NCI-H524 treated with DMSO at 0.1 percent for 48 hours (cell line): ENCODE measurements around the gene CIAO1.
"Not testable (repeated sequence)": the region's sequence is repeated elsewhere in the genome, so short reads cannot be mapped to it uniquely, and the experiment has no call there.

Source experiments
- DNase-seq: peaks from one replicate; lab custom pipeline; 2025; lab: John Stamatoyannopoulos, UW

The CIAO1 gene

GRCh38 chr2:96265840-96266679, at the start of gene CIAO1, which contains the start of gene TMEM127:
TSS of gene CIAO1 (plus strand) at chr2:96266225. CDS start at chr2:96266351, 126 bp downstream.
TSS of gene TMEM127 (minus strand) at chr2:96265997. CDS start at chr2:96265381, 616 bp downstream.
- DNase-seq = peak; percentile 93

DNA sequence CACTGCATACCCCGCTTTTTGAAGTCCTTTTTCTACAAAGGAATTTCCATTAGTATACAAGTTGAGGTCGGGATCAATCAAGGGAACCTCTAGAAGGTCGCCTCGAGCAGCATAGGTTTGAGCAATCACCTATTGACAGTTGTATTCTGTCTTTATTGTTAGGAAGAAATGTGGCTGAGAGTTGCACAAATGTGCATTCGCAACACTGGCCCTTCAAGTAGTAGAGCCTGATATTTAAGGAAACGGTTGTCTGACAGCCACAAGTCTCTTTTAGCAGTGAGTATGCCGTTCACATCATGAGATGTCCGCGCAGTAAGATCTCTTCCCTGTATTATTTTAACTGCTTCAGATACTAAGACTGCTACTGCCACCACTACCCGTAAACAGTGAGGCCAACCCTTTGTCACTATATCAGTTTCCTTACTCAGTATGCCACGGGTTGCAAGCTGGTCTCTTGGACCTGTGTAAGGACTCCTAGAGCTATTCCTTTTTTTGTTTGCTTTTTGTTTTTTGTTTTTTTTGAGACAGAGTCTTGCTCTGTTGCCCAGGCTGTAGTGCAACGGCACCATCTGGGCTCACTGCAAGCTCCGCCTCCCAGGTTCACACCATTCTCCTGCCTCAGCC, 47.4 kb upstream of the CIAO1 start:
- DNase-seq = no peak

DNA sequence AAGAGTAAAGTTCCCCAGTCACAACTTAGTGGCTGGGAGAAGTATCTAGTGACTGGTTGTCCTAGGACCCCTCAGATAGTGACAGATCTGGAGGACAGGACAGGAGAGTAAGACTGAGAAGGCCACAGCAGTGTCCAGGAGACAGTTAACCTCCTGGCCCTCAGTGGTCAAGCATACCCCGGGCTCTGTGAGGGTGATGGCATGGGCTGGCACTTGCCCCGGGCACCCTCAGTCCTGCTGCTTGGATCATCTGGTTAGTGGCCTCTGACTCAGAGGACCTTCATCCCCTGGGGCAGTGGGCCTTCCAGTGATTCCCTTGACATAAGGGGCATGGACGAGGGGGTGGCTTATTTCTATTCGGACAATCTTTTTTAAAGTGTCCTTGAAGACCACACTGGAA, 46.1 kb upstream of the CIAO1 start:
- DNase-seq = not testable (repeated sequence)

GRCh38 chr2:96221106-96221505, 44.9 kb upstream of the CIAO1 start:
- DNase-seq = not testable (repeated sequence)

GRCh38 chr2:96225016-96225533, 41.0 kb upstream of the CIAO1 start:
- DNase-seq = no peak

DNA sequence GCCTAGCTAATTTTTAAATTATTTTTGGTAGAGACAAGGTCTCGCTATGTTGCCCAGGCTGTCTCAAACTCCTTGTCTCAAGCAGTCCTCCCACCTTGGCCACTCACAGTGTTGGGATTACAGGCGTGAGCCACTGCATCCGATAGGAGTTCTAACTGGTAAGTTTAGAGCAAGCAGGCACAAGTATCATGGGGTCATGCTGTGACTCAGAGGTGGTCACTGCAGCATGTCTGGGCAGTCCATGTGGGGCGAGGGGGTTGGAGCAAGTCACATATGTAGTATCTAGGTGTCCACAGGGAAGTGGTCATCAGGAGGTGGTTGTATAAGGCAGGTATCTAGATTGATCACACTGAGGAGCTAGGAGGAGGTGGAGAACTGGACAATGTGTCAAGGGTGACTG, 34.7 kb upstream of the CIAO1 start:
- DNase-seq = no peak

DNA sequence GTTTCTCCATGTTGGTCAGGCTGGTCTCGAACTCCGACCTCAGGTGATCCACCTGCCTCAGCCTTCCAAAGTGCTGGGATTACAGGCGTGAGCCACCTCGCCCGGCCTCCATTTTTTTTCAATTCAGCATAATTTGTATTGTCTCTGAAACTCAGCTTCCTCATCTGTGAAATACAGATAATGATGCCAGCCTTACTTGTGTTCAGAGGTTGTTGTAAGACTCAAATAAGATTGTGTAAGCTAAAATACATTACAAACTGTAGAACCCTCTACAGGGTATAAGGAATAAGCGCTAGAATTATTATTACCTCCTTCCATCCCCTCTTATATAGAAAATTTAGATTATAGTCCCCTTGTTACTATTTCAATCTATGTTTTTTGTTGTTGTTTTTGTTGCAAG, 32.6 kb upstream of the CIAO1 start:
- DNase-seq = no peak

DNA sequence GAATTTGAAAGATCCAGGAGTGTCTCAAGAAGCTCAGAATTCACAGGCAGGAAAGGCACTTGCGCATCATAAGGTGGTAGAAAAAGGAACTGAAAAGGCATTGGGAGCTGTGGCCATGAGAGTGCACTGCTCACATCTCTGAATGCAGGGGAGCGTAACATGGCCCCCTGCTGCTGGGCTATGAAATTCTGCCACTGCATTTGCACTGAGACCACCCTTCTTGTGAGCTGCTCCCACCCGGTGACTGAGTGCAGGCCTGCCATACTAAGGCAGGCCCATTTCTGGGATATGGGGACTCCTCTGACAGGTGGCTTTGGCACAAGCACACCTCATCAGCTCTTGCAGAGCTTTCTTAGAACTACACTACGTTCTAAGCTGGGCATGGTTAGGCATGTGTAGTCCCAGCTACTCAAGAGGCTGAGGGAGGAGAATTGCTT, 32.1 kb upstream of the CIAO1 start:
- no peak for DNase-seq

- no peak for DNase-seq
Measured at GRCh38 chr2:96236882-96237281, 29.1 kb upstream of the CIAO1 start.

DNA sequence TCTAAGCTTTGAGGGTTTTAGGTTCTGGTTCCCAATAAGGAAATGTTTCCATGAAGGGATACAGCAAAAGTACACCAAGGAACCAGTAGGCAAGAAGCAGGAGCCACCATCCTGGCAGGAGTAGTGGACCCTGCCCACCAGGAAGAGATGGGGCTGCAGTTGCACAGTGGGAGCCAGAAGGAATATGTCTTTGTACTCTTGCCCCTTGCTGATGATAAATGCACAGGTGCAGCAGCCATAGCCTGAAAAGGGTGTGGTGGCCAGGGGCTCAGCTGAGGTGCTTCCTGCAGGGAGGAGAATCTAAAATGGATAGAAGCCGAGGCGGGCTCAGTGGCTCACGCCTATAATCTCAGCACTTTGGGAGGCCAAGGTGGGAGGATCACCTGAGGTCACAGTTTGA, 27.8 kb upstream of the CIAO1 start:
- no peak for DNase-seq

GRCh38 chr2:96239091-96239490, 26.9 kb upstream of the CIAO1 start:
- no peak for DNase-seq

DNA sequence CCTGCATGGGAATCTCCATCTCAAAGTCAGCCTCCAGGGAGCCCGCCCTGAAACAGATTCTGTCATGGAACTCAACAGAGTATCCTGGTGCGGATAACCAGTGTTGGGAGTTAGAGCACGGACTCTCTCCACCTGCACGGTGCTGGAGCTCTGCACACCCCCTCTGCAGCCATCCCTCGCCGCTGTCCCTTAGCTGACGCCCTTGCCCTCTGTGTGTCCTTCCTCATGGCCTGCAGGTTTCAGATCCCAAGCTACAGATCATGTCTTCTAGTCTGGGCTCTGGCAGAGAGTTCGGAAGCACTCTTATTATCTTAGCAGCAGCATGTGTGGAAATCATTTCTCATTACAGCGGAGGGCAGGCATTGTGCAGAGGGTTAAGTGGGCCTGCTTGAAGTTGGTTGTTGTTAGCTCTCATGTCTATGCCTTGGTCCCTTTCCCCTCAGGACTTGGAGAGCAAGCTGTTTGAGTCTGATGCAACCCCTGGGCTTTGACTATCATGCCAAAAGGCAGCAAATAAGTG, 26.2 kb upstream of the CIAO1 start:
- no peak for DNase-seq

GRCh38 chr2:96240341-96241038, 25.5 kb upstream of the CIAO1 start:
- no peak for DNase-seq

GRCh38 chr2:96241227-96241626, 24.8 kb upstream of the CIAO1 start:
- DNase-seq = no peak

DNA sequence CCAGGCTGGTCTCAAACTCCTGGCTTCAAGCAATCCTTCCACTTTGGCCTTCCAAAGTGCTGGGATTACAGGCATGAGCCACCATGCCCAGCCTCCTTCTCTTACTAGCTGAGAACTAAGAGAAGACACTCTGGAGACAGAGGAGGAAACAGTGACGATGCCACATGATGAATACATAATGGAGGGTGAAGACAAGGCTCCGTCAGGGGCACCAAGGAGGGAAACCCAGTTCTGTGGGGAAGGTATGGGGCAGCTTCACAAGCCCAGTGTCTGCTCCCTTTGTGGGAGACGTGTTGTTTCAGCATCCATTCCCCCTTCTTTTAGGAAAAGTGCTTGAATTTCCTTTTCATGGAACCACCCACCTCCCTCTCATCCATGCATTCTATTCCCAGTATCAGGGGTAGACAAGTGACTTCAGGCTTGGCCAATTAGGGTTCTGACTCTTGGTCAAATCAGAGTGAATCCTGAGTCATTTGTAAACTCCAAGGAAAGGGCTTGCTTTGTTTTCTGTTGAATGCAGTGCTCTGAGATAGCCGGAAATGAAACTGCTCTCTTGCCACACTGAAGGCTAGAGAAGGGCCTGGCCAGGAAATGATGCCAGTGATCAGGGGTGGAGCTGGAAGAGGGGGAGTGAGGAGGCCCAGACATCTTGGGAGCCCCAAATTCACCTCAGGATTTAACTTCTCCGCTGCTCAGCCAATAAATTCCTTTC, 24.0 kb upstream of the CIAO1 start:
- DNase-seq = no peak

- no peak for DNase-seq
Measured at GRCh38 chr2:96243843-96244242, 22.2 kb upstream of the CIAO1 start.

GRCh38 chr2:96245609-96246390, 20.2 kb upstream of the CIAO1 start:
- no peak for DNase-seq

DNA sequence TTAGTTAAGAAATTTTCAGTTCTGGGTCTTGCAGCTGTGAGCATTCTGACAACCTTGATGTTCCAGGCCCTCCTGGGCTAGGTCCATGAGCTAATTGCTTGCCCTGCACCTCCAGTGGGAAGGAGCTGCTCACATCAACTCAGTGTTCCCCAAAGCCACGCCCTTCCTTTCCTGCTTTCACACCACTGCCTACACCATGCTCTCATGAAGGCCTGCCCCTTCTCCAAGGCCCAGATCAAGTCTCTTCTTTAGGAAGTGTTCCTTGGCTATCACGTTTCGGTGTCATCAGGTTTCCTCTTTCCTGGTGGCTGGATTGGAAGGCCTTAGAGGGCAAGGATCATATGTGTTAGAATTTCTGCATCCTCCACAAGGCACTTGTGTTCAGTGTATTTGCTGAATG, 19.0 kb upstream of the CIAO1 start:
- DNase-seq = no peak

DNA sequence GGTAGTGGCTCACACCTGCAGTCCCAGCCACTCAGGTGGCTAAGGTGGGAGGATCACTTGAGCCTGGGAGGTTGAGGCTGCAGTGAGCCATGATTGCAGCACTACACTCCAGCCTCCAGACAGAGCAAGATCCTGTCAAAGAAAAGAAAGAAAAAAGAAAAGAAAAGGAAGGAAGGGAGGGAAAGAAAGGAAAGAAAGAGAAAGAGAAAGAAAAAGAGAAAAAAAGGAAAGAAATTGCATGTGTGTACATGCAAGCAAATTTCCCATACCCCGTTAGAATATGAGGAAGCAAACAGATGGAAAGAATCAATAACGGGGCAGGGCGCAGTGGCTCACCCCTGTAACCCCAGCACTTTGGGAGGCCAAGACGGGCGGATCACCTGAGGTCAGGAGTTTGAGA, 18.1 kb upstream of the CIAO1 start:
- DNase-seq = no peak

DNA sequence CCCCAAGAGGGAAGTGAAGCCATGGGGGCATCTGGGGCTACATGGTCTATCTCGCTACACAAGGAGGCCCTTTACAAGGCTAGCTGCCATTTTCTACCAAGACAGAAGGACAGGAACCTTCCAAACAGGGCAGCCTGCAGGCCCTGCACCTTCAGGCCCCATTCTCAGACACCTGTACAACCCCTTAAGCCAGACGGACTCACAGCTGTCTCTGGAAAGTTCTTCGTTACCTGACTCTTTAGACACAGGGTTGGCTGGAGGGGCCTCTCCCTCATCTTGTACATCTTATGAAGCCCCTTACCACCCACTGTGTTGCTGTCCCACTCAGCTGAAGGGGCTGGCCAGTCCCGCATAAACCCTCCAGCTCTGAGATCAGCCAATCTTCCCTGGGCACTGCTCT, 17.4 kb upstream of the CIAO1 start:
- no peak for DNase-seq

DNA sequence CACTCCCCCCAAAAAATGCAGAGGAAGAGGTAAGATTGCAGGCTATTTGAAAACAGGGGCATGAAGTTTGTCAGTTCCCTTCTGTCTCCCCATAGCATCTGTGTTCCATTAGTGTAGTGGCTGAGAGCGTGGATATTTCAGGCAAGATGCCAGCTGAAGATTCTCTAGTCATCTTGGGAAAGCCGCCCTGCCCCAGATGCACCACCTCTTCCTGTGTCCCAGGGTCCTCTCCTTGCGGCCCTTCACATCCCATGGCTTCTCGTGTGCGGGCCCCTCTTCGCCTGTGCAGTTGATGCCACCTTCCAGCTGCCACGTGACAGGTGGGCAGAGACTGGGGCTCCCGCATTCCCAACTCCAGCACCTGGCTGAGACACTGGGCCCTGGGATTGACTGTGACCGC, 16.4 kb upstream of the CIAO1 start:
- no peak for DNase-seq
